Uterus (tissue), 2 donors: ENCODE results near the gene GABARAPL2.

Experiments used
- CTCF ChIP-seq, 4 experiments: fragments of 200-600 bp in 2 of 4; fragments of 450-650 bp in 2 of 4; sonication (generic) in 2 of 4; IDR thresholded peaks; one replicate each; pipeline ENCODE4 v1.5.1; 2016 to 2019; ENCODE audit warnings: antibody characterized with exemption in 4 of 4, mild to moderate bottlenecking in 2 of 4, moderate library complexity in 1 of 4
- POLR2A ChIP-seq, 2 donors: fragments of 450-650 bp; IDR thresholded peaks; one replicate each; pipeline ENCODE4 v1.6.1; 2016; ENCODE audit warnings: antibody characterized with exemption in 2 of 2, mild to moderate bottlenecking in 1 of 2, moderate library complexity in 1 of 2

- TF ChIP-seq CTCF (IDR thresholded peaks at IDR 0.05) (no peak), POLR2A (IDR thresholded peaks at IDR 0.05) (no peak)
Observed at GRCh38 chr16:75535211-75535843, 30.9 kb upstream of the GABARAPL2 start.
